Psoas muscle (tissue), 8 donors: ENCODE results near the gene MRTFA. TPM values are rescaled to one million over a fixed set of nuclear protein-coding genes. Genes with fewer than 3 reads are reported as not detected.

ENCODE experiments used
- ATAC-seq, 4 donors: fragments of 200-7000 bp; cut with Tn5 transposase; one replicate each; pipeline ENCODE4 v1.9.1; 2020; ENCODE audit warnings: moderate library complexity in 3 of 4, mild to moderate bottlenecking in 2 of 4
- DNase-seq, 2 donors: peaks; one replicate each; pipeline ENCODE4 v3.0.0-alpha.2; 2020
- H3K27ac ChIP-seq: fragments of 200-600 bp; one replicate; pipeline ENCODE4 v1.8.0; 2022
- H3K27me3 ChIP-seq, 3 donors: fragments of 200-600 bp in 1 of 3; one replicate each; pipeline versions ENCODE4 v1.6.1 to v1.8.0; 2013 to 2022; ENCODE audit warnings: low read length in 2 of 3, mild to moderate bottlenecking in 2 of 3, moderate library complexity in 1 of 3; ENCODE audit not compliant: insufficient read depth in 3 of 3
- H3K36me3 ChIP-seq, 2 donors: fragments of 200-600 bp in 1 of 2; one replicate each; pipeline versions ENCODE4 v1.6.1 to v1.8.0; 2013 to 2022; ENCODE audit warnings: low read depth in 1 of 2, mild to moderate bottlenecking in 1 of 2, moderate library complexity in 1 of 2; ENCODE audit not compliant: insufficient read depth in 1 of 2
- H3K4me1 ChIP-seq: fragments of 200-600 bp; one replicate; pipeline ENCODE4 v1.8.0; 2022
- H3K4me3 ChIP-seq: fragments of 200-600 bp; one replicate; pipeline ENCODE4 v1.8.0; 2022; ENCODE audit warnings: mild to moderate bottlenecking
- H3K9me3 ChIP-seq: fragments of 200-600 bp; one replicate; pipeline ENCODE4 v1.8.0; 2022
- CTCF ChIP-seq: fragments of 200-600 bp; IDR thresholded peaks from one replicate; pipeline ENCODE4 v1.8.0; 2022; ENCODE audit warnings: antibody characterized with exemption
- WGBS, 3 donors: extraction: QIAGEN DNeasy Blood & Tissue Kit; methylation state at CpG; one replicate each; pipeline versions ENCODE4 v1.1.6 to v1.1.7; 2013; 5-methylcytosine and 5-hydroxymethylcytosine counted together
- intact Hi-C, 2 donors: fragments of 100-400 bp; cut with DNase I; formaldehyde crosslinking; loops; one replicate each; pipeline versions ENCODE4 v1.11.0 to v1.14.2; 2022
- polyA plus RNA-seq, 3 donors: library from polyadenylated mRNA; stranded (reverse); fragments of 200-250 nt; gene quantifications; one replicate each; pipeline ENCODE4 v1.2.3, GENCODE V29; 2013
- total RNA-seq, 4 donors: library from RNA; stranded (reverse); fragmentation: NEBNext Ultra II Directional in 2 of 4; extraction: Animal tissue kit (Norgen Biotek cat#: 25700) in 2 of 4; gene quantifications; one replicate each; pipeline versions ENCODE4 v1.2.1 to v1.2.4, GENCODE V29; 2021 to 2023
- donor health status: healthy with polysubstance abuse.
- donor health status: DM: no; HTN: no; CAD: no; lungs with moderate emphysema.
- donor health status: Bipolar disorder and iron deficiency.
- donor health status: healthy.
- donor health status: DM: yes; HTN: yes; CAD: no.
- donor health status: DM: no; HTN: no; CAD: no.
- donor health status: DM: no; HTN: no; CAD: no.
- donor health status: DM: yes; HTN: yes; CAD: no.

MRTFA gene
- total and polyA plus RNA-seq, 7 donors = 10.1 to 24.0 (median 15.7) TPM

DNA sequence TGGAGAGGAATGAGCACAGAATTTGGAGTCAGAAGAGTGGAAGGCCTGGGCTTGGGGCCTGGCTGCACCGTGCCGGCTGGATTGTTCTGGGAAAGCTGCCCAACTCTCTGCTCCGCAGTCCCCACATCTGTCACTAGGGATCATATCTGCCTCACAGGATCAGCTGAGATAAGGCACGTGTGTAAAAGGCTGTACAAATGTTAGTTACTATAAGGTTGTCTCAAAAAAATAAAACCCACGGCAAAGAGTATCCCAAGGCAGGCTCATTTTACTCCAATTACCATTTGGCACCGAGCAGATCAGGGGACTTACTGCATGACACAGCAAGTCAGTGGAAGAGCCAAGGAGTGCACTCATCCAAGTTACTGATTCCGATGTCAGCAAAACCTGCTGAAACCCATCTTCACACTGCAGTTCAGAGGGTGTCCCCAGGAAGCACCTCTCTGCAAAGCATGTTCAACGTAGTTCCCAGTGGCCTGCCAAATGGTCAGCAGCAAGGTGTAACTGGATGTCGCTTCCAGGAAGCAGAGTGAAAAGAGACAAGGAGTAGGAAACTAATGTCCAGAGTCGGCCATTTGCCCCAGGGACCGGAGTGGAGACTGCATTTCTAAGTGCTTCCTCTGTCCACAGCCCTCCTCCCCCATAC lies 18.1 kb upstream of the MRTFA start:
- Histone ChIP-seq H3K27ac (peak overlapping the region; percentile 96), H3K4me1 (peaks cover 38% of the 10 kb centered on the region), H3K4me3 (peak overlapping the region; percentile 26), H3K9me3 (no peaks in the 10 kb centered on the region), H3K27me3 (no peaks in the 10 kb centered on the region), H3K36me3 (no peaks in the 10 kb centered on the region)
- peak; percentile 66 to 83 for DNase-seq
- ATAC-seq = peak; percentile 62 to 71 (median 63)
- 5 to 8% (median 7%) methylated on average over 11 of the region's 11 CpGs for WGBS, 3 donors
- peak; percentile 35 for TF ChIP-seq CTCF
- intact Hi-C loops = loop anchor here in 1 of 2 donors (5.0 kb wide), 1 partner anchor 103 kb away; no protein-coding TSS in a partner anchor

DNA sequence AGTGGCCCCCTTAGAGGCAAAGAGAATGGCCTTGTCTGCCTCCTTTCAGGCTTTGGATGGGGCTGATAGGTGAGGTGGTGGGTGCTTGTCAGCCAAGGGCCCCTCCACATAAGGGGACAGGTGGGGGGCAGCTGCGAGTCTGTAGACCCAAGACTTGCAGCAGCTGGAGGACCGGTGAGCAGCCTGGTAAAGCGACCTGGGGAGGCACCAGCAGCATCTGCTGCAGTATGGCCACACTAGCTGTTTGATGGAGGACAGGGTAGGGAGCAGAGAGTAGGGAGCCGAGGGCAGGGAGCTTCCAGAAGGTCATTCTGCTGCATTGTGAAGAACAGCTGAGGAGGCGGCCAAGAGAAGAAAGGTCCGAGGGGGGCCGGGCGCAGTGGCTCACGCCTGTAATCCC lies 16.8 kb upstream of the MRTFA start:
- DNase-seq (no peak), ATAC-seq (no peak)
- intact Hi-C loops = no loop called here
- 59 to 78% (median 78%) methylated on average over 9 of the region's 9 CpGs for whole genome bisulfite sequencing, 3 donors
- TF ChIP-seq CTCF = no peak
- H3K9me3 ChIP-seq = no peaks in the 10 kb centered on the region
- H3K36me3 ChIP-seq = no peaks in the 10 kb centered on the region
- peaks cover 38% of the 10 kb centered on the region for H3K4me1 ChIP-seq
- peak overlapping the region; percentile 96 for H3K27ac ChIP-seq
- H3K4me3 ChIP-seq = peak overlapping the region; percentile 77
- H3K27me3 ChIP-seq = no peaks in the 10 kb centered on the region

DNA sequence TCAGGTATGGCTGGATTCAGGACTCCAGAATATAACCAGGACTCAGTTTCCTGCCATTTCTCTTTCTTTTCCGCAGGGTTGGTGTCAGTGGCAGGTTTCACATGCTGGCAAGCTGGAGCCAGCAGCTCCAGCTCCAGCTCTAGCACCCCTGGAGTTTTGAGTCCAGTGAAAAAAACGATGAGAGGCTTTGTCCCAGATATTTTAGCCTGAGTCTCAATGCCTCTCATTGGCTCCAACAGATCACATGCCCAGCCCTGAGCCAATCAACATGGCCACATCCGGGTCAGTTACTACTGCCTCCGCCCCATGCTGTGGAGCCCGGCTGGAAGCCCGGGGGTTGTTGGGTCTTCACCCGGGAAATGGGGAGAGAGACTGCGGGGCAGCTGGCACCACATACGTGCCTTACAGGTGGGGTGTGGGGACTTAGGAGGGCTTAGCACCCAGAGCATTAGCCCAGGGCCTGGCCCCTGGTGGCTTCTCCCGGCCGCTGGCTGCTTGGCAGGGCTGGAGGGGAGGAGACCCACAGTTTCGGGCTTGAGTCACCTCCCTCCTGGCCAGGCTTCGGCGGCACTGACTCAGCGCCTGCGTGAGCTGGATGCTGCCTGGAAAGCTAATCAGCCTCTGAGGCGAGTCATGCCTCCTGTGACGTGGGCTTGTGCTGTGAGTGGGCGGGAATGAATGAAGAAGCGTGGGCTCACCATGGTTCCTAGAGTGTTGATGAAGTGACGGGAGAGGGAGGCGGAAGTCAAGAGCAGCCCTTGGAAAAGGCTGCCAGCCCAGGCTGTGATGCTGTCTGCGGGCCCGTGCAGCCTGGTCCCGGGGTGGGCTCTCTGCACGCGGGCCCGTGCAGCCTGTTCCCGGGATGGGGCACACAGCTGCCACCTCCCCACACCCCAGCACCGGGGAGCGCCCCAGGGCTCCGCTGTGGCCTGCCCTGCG lies 15.3 kb upstream of the MRTFA start:
- intact Hi-C loops = no loop called here
- no peak for TF ChIP-seq CTCF
- no peaks in the 10 kb centered on the region for H3K9me3 ChIP-seq
- WGBS, 3 donors = 9 to 17% (median 11%) methylated on average over 32 to 33 of the region's 33 CpGs
- peaks cover 38% of the 10 kb centered on the region for H3K4me1 ChIP-seq
- H3K27me3 ChIP-seq = no peaks in the 10 kb centered on the region
- peak overlapping the region; percentile 96 for H3K27ac ChIP-seq
- H3K36me3 ChIP-seq = no peaks in the 10 kb centered on the region
- DNase-seq = peak; percentile 97 to 98
- ATAC-seq = peak; percentile 92 to 96 (median 94)
- H3K4me3 ChIP-seq = peak overlapping the region; percentile 77

- no peaks in the 10 kb centered on the region for H3K9me3 ChIP-seq
- H3K36me3 ChIP-seq = no peaks in the 10 kb centered on the region
- H3K27ac ChIP-seq = peak overlapping the region; percentile 96
- peak overlapping the region; percentile 77 for H3K4me3 ChIP-seq
- ATAC-seq (no peak), DNase-seq (no peak)
- 66 to 82% (median 74%) methylated on average over 2 of the region's 2 CpGs for WGBS, 3 donors
- intact Hi-C loops = no loop called here
- no peak for TF ChIP-seq CTCF
- peaks cover 38% of the 10 kb centered on the region for H3K4me1 ChIP-seq
- H3K27me3 ChIP-seq = no peaks in the 10 kb centered on the region
Measured at GRCh38 chr22:40651057-40651456, 14.5 kb upstream of the MRTFA start.
